Heart left ventricle (tissue), 16 donors: ENCODE results near the gene PRRT2. TPM values are rescaled to one million over a fixed set of nuclear protein-coding genes. Genes with fewer than 3 reads are reported as not detected.
A peak's percentile ranks its signal among the peaks of the same experiment; 100 is the strongest.

Experiments
- ATAC-seq, 4 donors: fragments of 200-7000 bp; cut with Tn5 transposase; one replicate each; pipeline ENCODE4 v1.9.1; 2020 to 2022; ENCODE audit warnings: moderate library complexity in 4 of 4, mild to moderate bottlenecking in 3 of 4, moderate number of reproducible peaks in 1 of 4
- DNase-seq, 5 donors: peaks; one replicate each; pipeline ENCODE4 v3.0.0-alpha.2; 2020
- H3K27ac ChIP-seq, 12 donors: fragments of 200-600 bp; sonication (generic) in 4 of 12; one replicate each; pipeline versions ENCODE4 v1.5.0 to v1.8.0; 2016 to 2022; ENCODE audit warnings: mild to moderate bottlenecking in 2 of 12
- H3K27me3 ChIP-seq, 9 donors: fragments of 200-600 bp; sonication (generic) in 2 of 9; one replicate each; pipeline versions ENCODE4 v1.5.1 to v1.8.0; 2016 to 2022; ENCODE audit warnings: mild to moderate bottlenecking in 3 of 9
- H3K36me3 ChIP-seq, 9 donors: fragments of 200-600 bp; sonication (generic) in 2 of 9; one replicate each; pipeline versions ENCODE4 v1.5.0 to v1.8.0; 2018 to 2022; ENCODE audit warnings: mild to moderate bottlenecking in 2 of 9
- H3K4me1 ChIP-seq, 12 donors: fragments of 200-600 bp; sonication (generic) in 4 of 12; one replicate each; pipeline versions ENCODE4 v1.5.0 to v1.8.0; 2016 to 2022; ENCODE audit warnings: mild to moderate bottlenecking in 3 of 12
- H3K4me3 ChIP-seq, 12 donors: fragments of 200-600 bp; sonication (generic) in 4 of 12; one replicate each; pipeline versions ENCODE4 v1.5.0 to v1.8.0; 2017 to 2022; ENCODE audit warnings: mild to moderate bottlenecking in 9 of 12, moderate library complexity in 4 of 12
- H3K9me3 ChIP-seq, 12 donors: fragments of 200-600 bp; sonication (generic) in 4 of 12; one replicate each; pipeline versions ENCODE4 v1.5.0 to v1.8.0; 2016 to 2022; ENCODE audit warnings: mild to moderate bottlenecking in 1 of 12
- POLR2A ChIP-seq, 2 donors: fragments of 450-650 bp; IDR thresholded peaks; one replicate each; pipeline ENCODE4 v1.6.1; 2017; ENCODE audit warnings: antibody characterized with exemption in 2 of 2, mild to moderate bottlenecking in 2 of 2, moderate library complexity in 2 of 2
- WGBS, 4 donors: extraction: QIAGEN DNeasy Blood & Tissue Kit in 2 of 4; methylation state at CpG; one replicate each; pipeline versions ENCODE4 v1.1.5 to v1.1.7; 2013 to 2018; 5-methylcytosine and 5-hydroxymethylcytosine counted together
- intact Hi-C, 10 donors: fragments of 100-400 bp; cut with DNase I; formaldehyde crosslinking; loops; one replicate each; pipeline versions ENCODE4 v1.11.1 to v1.14.2; 2022
- polyA plus RNA-seq, 2 donors: library from polyadenylated mRNA; stranded (reverse); fragments of 200-250 nt; gene quantifications; one replicate each; pipeline ENCODE4 v1.2.3, GENCODE V29; 2013
- total RNA-seq, 9 donors: library from RNA; depleted of rRNA in 2 of 9; stranded (reverse); fragments of >200 nt in 2 of 9; fragmentation: NEBNext Ultra II Directional in 3 of 9; extraction: Animal tissue kit (Norgen Biotek cat#: 25700) in 3 of 9; gene quantifications; one replicate each; pipeline versions ENCODE4 v1.1.0 to v1.2.4, GENCODE V29; 2016 to 2023
- TF ChIP-seq, protein P1 (sequence below), 12 donors: fragments of 200-600 bp; sonication (generic) in 4 of 12; IDR thresholded peaks; one replicate each; pipeline versions ENCODE4 v1.5.0 to v1.8.0; 2018 to 2022; ENCODE audit warnings: antibody characterized with exemption in 12 of 12, mild to moderate bottlenecking in 5 of 12
- donor health status: ischemic (EF 13 %, LVEDD 7.1; RV severe dilation, severe dysfunction).
- donor health status: healthy with polysubstance abuse.
- donor health status: DM: no; HTN: yes; CAD: no.
- donor health status: DM: no; HTN: no; CAD: no.
- donor health status: ischemic (EF 25% LVEDD 6.9; RV normal size, moderate dysfunction).
- donor health status: ischemic (EF 25% LVEDD 5.7; RV mildly dilated, moderate dysfunction).
- donor health status: healthy.
- donor health status: DM: yes; HTN: yes; CAD: no.
- donor health status: ischemic (EF 35%, LVEDD 5.7; RV mildly dilated, moderate dysfunction).
- donor health status: nonischemic (EF 11% LVEDD 7.7; RV severe dilation, severe dysfunction).
- donor health status: DM: yes; HTN: yes; CAD: no.
- donor health status: PGD.
- donor health status: ischemic (EF 29% LVEDD 5.4; RV normal size, mild dysfunction).
- donor health status: nonischemic (EF 23%, LVEDD 6.1; RV moderate dilation, normal function).

PRRT2 gene
- total and polyA plus RNA-seq, 11 donors = 0.24 to 3.2 (median 1.3) TPM; not detected in 1

DNA sequence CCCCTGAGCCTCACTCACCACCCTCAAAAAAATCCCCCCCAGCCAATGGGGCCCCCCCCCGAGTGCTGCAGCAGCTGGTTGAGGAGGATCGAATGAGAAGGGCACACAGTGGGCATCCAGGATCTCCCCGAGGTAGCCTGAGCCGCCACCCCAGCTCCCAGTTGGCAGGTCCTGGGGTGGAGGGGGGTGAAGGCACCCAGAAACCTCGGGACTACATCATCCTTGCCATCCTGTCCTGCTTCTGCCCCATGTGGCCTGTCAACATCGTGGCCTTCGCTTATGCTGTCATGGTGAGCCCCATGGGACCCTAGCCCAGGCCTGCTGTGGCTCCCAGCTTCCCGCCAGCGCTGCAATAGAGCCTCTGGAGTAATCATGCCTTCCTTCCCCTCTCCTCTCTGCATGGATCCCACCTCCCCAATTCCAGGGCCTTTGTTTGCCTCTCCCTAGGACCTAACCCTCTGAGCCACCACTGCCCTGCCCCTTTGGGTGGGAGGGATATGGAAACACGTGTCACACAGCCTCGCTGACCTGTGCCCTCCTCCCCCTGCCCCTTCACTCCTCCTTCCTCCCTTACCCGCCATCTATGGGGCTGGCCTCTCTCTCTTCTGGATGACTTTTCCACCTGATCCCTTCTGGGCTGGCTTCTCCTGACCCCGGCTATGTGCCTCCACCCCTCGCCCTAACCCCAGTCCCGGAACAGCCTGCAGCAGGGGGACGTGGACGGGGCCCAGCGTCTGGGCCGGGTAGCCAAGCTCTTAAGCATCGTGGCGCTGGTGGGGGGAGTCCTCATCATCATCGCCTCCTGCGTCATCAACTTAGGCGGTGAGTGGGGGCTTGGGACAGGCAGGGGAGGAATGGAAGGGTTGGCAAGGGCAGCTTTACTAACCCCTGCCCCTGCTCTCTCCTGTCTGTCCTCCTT is 1.9 kb downstream of the PRRT2 start:
- 75 to 78% (median 76%) methylated on average over 23 to 24 of the region's 24 CpGs for WGBS, 4 donors
- H3K4me1 ChIP-seq = peaks cover 6 to 76% (median 60%) of the 10 kb centered on the region in 12 donors

GRCh38 chr16:29814592-29814991 is 2.6 kb downstream of the PRRT2 start:
- DNase-seq (no peak), ATAC-seq (no peak)
- Histone ChIP-seq H3K27me3 (peaks cover 0 to 4% (median 0%) of the 10 kb centered on the region in 9 donors), H3K36me3 (peaks cover 0 to 28% (median 20%) of the 10 kb centered on the region in 9 donors), H3K4me1 (peaks cover 6 to 76% (median 55%) of the 10 kb centered on the region in 12 donors), H3K4me3 (peak overlapping the region in 4 of 12 donors; percentile 67 to 91 (median 74)), H3K27ac (peak overlapping the region in 5 of 12 donors; percentile 90 to 97 (median 96)), H3K9me3 (no peaks in the 10 kb centered on the region)
- WGBS, 4 donors = 80 to 91% (median 89%) methylated on average over 5 of the region's 5 CpGs
- intact Hi-C loops = loop anchor here in 5 of 10 donors (5.0 to 10.0 kb wide), 5 partner anchors 33 to 190 kb away; partner anchors contain the start of genes HIRIP3 (in 1 of the 5) and INO80E (in 1 of the 5)
- TF ChIP-seq, protein P1, sequence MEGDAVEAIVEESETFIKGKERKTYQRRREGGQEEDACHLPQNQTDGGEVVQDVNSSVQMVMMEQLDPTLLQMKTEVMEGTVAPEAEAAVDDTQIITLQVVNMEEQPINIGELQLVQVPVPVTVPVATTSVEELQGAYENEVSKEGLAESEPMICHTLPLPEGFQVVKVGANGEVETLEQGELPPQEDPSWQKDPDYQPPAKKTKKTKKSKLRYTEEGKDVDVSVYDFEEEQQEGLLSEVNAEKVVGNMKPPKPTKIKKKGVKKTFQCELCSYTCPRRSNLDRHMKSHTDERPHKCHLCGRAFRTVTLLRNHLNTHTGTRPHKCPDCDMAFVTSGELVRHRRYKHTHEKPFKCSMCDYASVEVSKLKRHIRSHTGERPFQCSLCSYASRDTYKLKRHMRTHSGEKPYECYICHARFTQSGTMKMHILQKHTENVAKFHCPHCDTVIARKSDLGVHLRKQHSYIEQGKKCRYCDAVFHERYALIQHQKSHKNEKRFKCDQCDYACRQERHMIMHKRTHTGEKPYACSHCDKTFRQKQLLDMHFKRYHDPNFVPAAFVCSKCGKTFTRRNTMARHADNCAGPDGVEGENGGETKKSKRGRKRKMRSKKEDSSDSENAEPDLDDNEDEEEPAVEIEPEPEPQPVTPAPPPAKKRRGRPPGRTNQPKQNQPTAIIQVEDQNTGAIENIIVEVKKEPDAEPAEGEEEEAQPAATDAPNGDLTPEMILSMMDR (IDR thresholded peaks at IDR 0.05) = no peak
- TF ChIP-seq POLR2A (IDR thresholded peaks at IDR 0.05) = no peak

More for the DNA sequence above, 1.9 kb downstream of the PRRT2 start:
- H3K27me3 ChIP-seq = peaks cover 0 to 4% (median 0%) of the 10 kb centered on the region in 9 donors
- H3K9me3 ChIP-seq = no peaks in the 10 kb centered on the region
- no peak overlapping the region for H3K4me3 ChIP-seq
- intact Hi-C loops = loop anchor here in 5 of 10 donors (5.0 to 10.0 kb wide), 5 partner anchors 33 to 191 kb away; partner anchors contain the start of genes HIRIP3 (in 1 of the 5) and INO80E (in 1 of the 5)
- DNase-seq (no peak), ATAC-seq (no peak)
- peak overlapping the region in 3 of 12 donors; percentile 10 to 97 (median 92) for H3K27ac ChIP-seq
- H3K36me3 ChIP-seq = peaks cover 0 to 29% (median 21%) of the 10 kb centered on the region in 9 donors
- TF ChIP-seq POLR2A (IDR thresholded peaks at IDR 0.05) = no peak
- TF ChIP-seq, protein P1 (IDR thresholded peaks at IDR 0.05) = no peak

GRCh38 chr16:29815032-29815721 is 3.2 kb downstream of the PRRT2 start:
- Histone ChIP-seq H3K4me3 (peak overlapping the region; percentile 17 to 91 (median 74)), H3K9me3 (no peaks in the 10 kb centered on the region), H3K27me3 (peaks cover 0 to 4% (median 0%) of the 10 kb centered on the region in 9 donors), H3K4me1 (peaks cover 3 to 76% (median 55%) of the 10 kb centered on the region in 12 donors), H3K36me3 (peaks cover 0 to 24% (median 18%) of the 10 kb centered on the region in 9 donors), H3K27ac (peak overlapping the region in 11 of 12 donors; percentile 86 to 97 (median 94))
- intact Hi-C loops = loop anchor here in 6 of 10 donors (5.0 to 10.0 kb wide), 4 partner anchors 47 to 190 kb away; partner anchors contain the start of genes CDIPT (in 3 of the 6), HIRIP3 (in 1 of the 6) and INO80E (in 1 of the 6)
- 5 to 8% (median 7%) methylated on average over 39 of the region's 39 CpGs for WGBS, 4 donors
- no peak for ATAC-seq
- peak in 4 of 5 donors; percentile 36 to 54 (median 48) for DNase-seq
- no peak for TF ChIP-seq POLR2A (IDR thresholded peaks at IDR 0.05)
- TF ChIP-seq, protein P1 (IDR thresholded peaks at IDR 0.05) = no peak
